Spinal cord (tissue), 10 donors: ENCODE measurements around the gene TMEM38A. TPM values are rescaled to one million over a fixed set of nuclear protein-coding genes. Genes with fewer than 3 reads are reported as not detected.
"Not testable (repeated sequence)": the region's sequence is repeated elsewhere in the genome, so short reads cannot be mapped to it uniquely, and the experiment has no call there.

Experiments used
- DNase-seq, 6 donors: peaks; one replicate each; pipeline versions ENCODE4 v3.0.0 to v3.0.0-alpha.2; 2013 to 2015; ENCODE audit warnings: low spot score in 6 of 6, low read depth in 4 of 6
- H3K27ac ChIP-seq: one replicate; pipeline ENCODE4 v1.5.1; 2013; ENCODE audit warnings: low read depth, low read length, control low read depth
- H3K27me3 ChIP-seq: one replicate; pipeline ENCODE4 v1.6.1; 2013; ENCODE audit warnings: low read length; ENCODE audit not compliant: control insufficient read depth, insufficient read depth
- H3K36me3 ChIP-seq: one replicate; pipeline ENCODE4 v1.6.1; 2013; ENCODE audit warnings: low read length; ENCODE audit not compliant: control insufficient read depth, insufficient read depth
- H3K4me1 ChIP-seq: one replicate; pipeline ENCODE4 v1.6.1; 2013; ENCODE audit warnings: low read length; ENCODE audit not compliant: control insufficient read depth, insufficient read depth
- H3K4me3 ChIP-seq: one replicate; pipeline ENCODE4 v1.5.1; 2013; ENCODE audit warnings: low read depth, low read length, control low read depth
- H3K9me3 ChIP-seq: one replicate; pipeline ENCODE4 v1.6.1; 2013; ENCODE audit warnings: low read length; ENCODE audit not compliant: control insufficient read depth, insufficient read depth
- WGBS: methylation state at CpG from one replicate; pipeline ENCODE4 v1.1.5; 2013; ENCODE audit warnings: missing lambda C conversion rate; ENCODE audit not compliant: insufficient coverage; 5-methylcytosine and 5-hydroxymethylcytosine counted together
- polyA plus RNA-seq, 2 donors: library from polyadenylated mRNA; unstranded; fragments of 120-200 nt; gene quantifications; one replicate each; pipeline ENCODE4 v1.2.1, GENCODE V29; 2013; ENCODE audit not compliant: insufficient read length in 2 of 2
- total RNA-seq, 2 donors: library from RNA; depleted of rRNA in 1 of 2; stranded (reverse); fragments of 120-200 nt in 1 of 2; fragments of >200 nt in 1 of 2; gene quantifications; one replicate each; pipeline versions ENCODE4 v1.2.3 to v1.2.4, GENCODE V29; 2013 to 2014
- donor health status: healthy.

The TMEM38A gene
- total and polyA plus RNA-seq, 4 donors = 8.8 to 20.3 (median 17.0) TPM

DNA sequence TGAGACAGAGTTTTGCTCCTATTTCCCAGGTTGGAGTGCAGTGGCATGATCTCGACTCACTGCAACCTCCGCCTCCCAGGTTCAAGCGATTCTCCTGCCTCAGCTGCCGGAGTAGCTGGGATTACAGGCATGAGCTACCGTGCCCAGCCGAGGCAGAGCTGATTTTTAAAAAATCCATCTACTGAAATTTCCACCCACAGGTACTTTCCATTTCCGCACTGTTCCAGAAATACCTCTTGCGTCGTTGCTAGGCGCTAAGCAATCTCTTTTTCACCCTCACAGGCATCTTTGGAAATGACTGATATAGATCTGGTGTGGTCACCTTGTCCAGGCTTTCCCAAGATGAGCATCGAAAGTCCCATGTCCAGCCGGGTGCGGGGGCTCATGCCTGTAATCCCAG is 9.4 kb downstream of the TMEM38A start:
- no peaks in the 10 kb centered on the region for H3K27me3 ChIP-seq
- H3K36me3 ChIP-seq = peaks cover 14% of the 10 kb centered on the region
- no peaks in the 10 kb centered on the region for H3K9me3 ChIP-seq
- H3K4me3 ChIP-seq = no peak overlapping the region
- DNase-seq = no peak
- no peaks in the 10 kb centered on the region for H3K4me1 ChIP-seq
- WGBS = 95% methylated on average over 9 of the region's 13 CpGs
- H3K27ac ChIP-seq = no peak overlapping the region

DNA sequence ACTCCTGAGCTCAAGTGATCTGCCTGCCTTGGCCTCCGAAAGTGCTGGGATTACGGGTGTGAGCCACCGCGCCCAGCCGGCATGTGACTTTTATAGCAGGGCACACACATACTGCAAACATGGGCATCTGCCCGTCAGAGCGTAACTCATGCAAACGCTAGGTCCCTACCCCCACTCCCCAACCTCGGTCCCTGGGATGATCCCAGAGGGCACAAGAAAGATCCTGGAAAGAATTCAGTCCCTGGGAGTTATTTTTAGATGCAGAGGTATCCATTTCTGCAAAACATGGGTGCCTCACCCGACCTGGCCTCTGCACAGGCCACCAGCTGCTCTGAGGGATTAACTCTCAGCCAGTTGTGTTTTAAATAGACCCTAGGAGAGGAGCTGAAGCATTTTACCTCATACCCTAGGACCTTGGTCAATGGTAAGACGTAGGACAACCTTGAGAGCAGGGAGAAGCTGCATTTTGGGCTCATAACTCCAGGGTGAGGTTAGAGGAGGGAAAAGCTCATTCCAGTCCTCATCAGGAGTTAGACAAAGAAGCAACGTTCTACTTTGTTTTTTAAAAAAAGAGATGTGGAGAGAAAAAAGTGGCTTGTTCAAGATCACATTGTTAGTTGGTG is 10.8 kb downstream of the TMEM38A start:
- Histone ChIP-seq H3K4me3 (no peak overlapping the region), H3K4me1 (no peaks in the 10 kb centered on the region), H3K27ac (no peak overlapping the region), H3K9me3 (no peaks in the 10 kb centered on the region), H3K36me3 (peaks cover 10% of the 10 kb centered on the region), H3K27me3 (no peaks in the 10 kb centered on the region)
- WGBS = 84% methylated on average over 7 of the region's 12 CpGs
- no peak for DNase-seq

DNA sequence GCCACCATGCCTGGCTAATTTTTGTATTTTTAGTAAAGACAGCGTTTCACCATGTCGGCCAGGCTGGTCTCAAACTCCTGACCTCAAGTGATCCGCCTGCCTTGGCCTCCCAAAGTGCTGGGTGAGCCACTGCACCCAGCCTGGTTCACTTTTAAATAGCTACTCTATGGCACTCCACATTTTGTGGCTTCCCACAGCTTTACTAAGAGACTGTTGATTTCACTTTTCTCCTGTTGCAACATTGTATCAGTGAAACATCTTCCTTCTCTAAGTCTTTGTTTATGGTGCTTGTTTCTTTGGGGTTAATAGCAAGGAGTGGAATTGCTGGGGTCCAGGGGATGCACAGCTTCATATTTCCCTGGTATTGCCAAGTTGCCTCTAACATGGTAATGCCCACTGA is 12.3 kb downstream of the TMEM38A start:
- H3K27me3 ChIP-seq = no peaks in the 10 kb centered on the region
- no peak overlapping the region for H3K4me3 ChIP-seq
- H3K4me1 ChIP-seq = no peaks in the 10 kb centered on the region
- no peaks in the 10 kb centered on the region for H3K9me3 ChIP-seq
- H3K27ac ChIP-seq = no peak overlapping the region
- DNase-seq = no peak
- peaks cover 13% of the 10 kb centered on the region for H3K36me3 ChIP-seq
- 100% methylated on average over 3 of the region's 3 CpGs for WGBS

DNA sequence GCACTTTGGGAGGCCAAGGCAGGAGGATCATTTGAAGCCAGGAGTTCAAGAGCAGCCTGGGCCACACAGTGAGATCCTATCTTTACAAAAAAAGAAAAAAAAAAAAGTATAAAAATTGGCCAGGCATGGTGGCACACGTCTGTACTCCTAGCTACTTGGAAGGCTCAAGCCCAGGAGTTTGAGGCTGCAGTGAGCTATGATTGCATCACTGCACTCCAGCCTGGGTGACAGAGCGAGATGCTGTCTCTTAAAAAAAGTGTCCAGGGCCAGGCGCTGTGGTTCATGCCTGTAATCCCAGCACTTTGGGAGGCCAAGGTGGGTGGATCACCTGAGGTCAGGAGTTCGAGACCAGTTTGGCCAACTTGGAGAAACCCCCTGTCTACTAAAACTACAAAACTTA is 12.9 kb downstream of the TMEM38A start:
- H3K27me3 ChIP-seq, H3K27ac ChIP-seq, H3K4me3 ChIP-seq, H3K9me3 ChIP-seq, DNase-seq, H3K4me1 ChIP-seq: not testable (repeated sequence)
- WGBS = 84% methylated on average over 3 of the region's 4 CpGs
- H3K36me3 ChIP-seq = peaks cover 13% of the 10 kb centered on the region

DNA sequence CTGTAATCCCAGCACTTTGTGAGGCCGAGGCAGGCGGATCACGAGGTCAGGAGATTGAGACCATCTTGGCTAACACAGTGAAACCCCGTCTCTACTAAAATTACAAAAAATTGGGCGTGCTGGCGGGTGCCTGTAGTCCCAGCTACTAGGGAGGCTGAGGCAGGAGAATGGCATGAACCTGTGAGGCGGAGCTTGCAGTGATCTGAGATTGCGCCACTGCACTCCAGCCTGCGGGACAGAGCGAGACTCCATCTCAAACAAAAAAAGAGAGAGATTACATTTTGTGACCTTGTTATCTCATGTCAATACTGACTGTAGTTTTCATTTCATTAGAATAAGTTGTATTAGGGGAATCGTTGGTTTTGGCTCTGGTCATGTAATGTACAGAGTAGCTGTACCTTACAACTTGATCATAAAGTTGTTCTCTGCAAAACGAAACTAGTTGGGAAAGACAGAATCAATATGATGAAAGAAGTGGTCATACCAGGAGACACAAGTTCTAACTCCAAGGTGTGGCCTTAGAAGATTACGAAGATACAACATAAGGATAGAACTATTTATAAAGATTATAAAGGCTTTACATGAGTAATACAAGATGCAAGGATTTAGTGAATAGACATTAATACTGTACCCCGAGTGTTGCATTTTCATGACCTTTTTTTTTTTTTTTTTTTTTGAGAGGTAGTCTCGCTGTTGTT is 15.3 kb downstream of the TMEM38A start:
- Histone ChIP-seq H3K9me3 (no peaks in the 10 kb centered on the region), H3K4me1 (no peaks in the 10 kb centered on the region), H3K36me3 (peaks cover 22% of the 10 kb centered on the region), H3K27me3 (no peaks in the 10 kb centered on the region), H3K4me3 (no peak overlapping the region), H3K27ac (no peak overlapping the region)
- WGBS = 96% methylated on average over 3 of the region's 15 CpGs
- no peak for DNase-seq

DNA sequence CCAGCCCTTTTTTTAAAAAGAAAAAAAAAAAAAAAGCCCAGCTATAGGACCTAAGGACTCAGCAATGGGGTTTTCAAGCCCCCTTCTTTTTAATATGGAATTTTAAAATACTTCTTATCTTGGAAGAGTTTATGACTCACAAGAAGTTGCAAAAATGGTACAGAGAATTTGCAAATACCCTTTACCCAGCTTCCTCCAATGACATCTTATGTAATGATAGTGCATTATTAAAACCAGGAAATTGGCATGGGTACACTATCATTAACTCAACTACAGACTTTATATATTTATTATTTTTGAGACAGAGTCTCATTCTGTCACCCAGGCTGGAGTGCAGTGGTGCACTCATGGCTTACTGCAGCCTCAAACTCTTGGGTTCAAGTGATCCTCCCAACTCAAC is 16.1 kb downstream of the TMEM38A start:
- Histone ChIP-seq H3K36me3 (peaks cover 27% of the 10 kb centered on the region), H3K9me3 (peaks cover 3% of the 10 kb centered on the region), H3K4me3 (no peak overlapping the region), H3K27me3 (no peaks in the 10 kb centered on the region), H3K27ac (no peak overlapping the region), H3K4me1 (no peaks in the 10 kb centered on the region)
- DNase-seq = no peak

DNA sequence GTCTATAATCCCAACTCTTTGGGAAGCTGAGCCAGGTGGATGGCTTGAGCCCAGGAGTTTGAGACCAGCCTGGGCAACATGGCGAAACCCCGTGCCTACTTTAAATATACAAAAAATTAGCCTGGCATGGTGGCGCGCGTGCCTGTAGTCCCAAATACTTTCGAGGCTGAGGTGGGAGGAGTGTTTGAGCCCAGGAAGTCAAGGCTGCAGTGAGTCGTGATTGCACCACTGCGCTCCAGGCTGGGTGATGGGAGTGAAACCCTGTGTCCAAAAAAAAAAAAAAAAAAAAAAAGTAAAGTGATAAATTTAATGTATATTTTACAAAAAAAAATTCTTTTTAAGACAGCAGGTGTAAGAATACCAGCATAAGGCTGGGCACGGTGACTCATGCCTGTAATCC is 17.6 kb downstream of the TMEM38A start:
- H3K27ac ChIP-seq = no peak overlapping the region
- DNase-seq = no peak
- peaks cover 37% of the 10 kb centered on the region for H3K36me3 ChIP-seq
- H3K4me3 ChIP-seq = no peak overlapping the region
- H3K4me1 ChIP-seq = no peaks in the 10 kb centered on the region
- peaks cover 3% of the 10 kb centered on the region for H3K9me3 ChIP-seq
- 91% methylated on average over 7 of the region's 9 CpGs for WGBS
- no peaks in the 10 kb centered on the region for H3K27me3 ChIP-seq

DNA sequence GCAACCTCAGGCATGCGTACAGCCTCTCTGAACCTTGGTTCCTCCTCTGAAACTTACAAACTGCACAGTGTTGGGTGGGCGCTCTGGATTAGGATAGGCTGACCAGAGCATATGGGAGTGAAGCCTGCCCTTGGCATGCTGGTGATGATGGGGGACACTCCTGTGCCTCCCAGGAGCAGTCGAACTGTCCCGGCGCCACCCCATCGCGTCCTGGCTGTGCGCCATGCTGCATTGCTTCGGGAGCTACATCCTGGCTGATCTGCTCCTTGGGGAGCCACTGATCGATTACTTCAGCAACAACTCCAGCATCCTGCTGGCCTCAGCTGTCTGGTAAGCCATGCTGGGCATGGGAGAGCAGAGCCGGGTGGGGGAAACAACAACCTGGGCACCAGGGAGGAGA is 18.9 kb downstream of the TMEM38A start:
- DNase-seq = no peak
- Histone ChIP-seq H3K27ac (no peak overlapping the region), H3K4me1 (no peaks in the 10 kb centered on the region), H3K36me3 (peaks cover 37% of the 10 kb centered on the region), H3K4me3 (no peak overlapping the region), H3K9me3 (peaks cover 3% of the 10 kb centered on the region), H3K27me3 (no peaks in the 10 kb centered on the region)
- 91% methylated on average over 10 of the region's 11 CpGs for WGBS

DNA sequence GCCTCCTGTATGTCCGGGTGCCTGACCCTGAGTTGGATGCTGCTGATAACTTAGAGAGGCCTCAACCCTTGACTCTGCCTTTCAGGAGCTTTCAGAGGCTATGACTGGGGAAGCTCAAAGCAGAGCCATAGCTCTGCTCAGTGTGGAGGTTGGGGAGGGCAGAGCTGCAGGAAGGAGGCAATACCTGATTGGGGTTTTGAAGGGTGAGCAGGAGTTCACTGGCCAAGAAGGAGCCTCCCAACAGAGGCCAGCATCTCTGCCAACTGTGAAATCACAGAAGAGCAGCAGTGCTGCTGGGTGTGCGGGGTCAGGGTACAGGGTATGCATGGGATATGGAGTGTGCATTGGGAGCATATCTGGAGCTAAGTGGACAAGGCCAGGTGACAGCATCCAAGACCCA is 21.6 kb downstream of the TMEM38A start:
- no peak overlapping the region for H3K4me3 ChIP-seq
- WGBS = 90% methylated on average over 2 of the region's 2 CpGs
- H3K27me3 ChIP-seq = no peaks in the 10 kb centered on the region
- no peaks in the 10 kb centered on the region for H3K4me1 ChIP-seq
- DNase-seq = no peak
- no peak overlapping the region for H3K27ac ChIP-seq
- peaks cover 3% of the 10 kb centered on the region for H3K9me3 ChIP-seq
- H3K36me3 ChIP-seq = peaks cover 36% of the 10 kb centered on the region

DNA sequence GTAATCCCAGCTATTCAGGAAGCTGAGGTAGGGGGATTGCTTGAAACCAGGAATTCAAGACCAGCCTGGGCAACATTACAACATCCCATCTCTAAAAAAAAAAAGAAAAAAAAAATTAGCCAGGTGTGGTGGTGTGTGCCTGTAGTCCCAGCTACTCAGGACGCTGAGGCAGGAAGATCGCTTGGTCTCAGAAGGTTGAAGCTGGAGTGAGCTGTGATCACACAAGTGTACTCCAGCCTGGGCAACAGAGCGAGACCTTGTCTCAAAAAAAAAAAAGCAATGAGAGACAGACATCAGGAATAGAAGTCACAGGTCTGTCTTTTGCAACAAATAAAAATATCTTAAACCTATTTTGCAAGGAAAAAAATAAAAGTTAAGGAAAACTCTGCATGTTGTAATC is 23.3 kb downstream of the TMEM38A start:
- Histone ChIP-seq H3K4me1 (no peaks in the 10 kb centered on the region), H3K27me3 (no peaks in the 10 kb centered on the region), H3K4me3 (no peak overlapping the region), H3K27ac (no peak overlapping the region), H3K9me3 (peaks cover 3% of the 10 kb centered on the region), H3K36me3 (peaks cover 38% of the 10 kb centered on the region)
- 88% methylated on average over 2 of the region's 3 CpGs for WGBS
- no peak for DNase-seq
